Ishikawa (cell line): ENCODE measurements around the gene ITPRIPL2.

Experiments
- CEBPB ChIP-seq: IDR thresholded peaks from 2 replicates; pipeline ENCODE4 v1.6.1; 2012
- EP300 ChIP-seq: IDR thresholded peaks from 2 replicates; pipeline ENCODE4 v1.6.1; 2012; ENCODE audit warnings: borderline replicate concordance
- MAX ChIP-seq: IDR thresholded peaks from 2 replicates; pipeline ENCODE4 v1.6.1; 2012
- TAF1 ChIP-seq: IDR thresholded peaks from 2 replicates; pipeline ENCODE4 v1.6.1; 2012; ENCODE audit warnings: low read depth, mild to moderate bottlenecking
- YY1 ChIP-seq: IDR thresholded peaks from 2 replicates; pipeline ENCODE4 v1.6.1; 2012; ENCODE audit warnings: low read depth
- TF ChIP-seq, protein P1 (sequence below): IDR thresholded peaks from 2 replicates; pipeline ENCODE4 v1.6.1; 2012; ENCODE audit warnings: low read depth, mild to moderate bottlenecking

DNA sequence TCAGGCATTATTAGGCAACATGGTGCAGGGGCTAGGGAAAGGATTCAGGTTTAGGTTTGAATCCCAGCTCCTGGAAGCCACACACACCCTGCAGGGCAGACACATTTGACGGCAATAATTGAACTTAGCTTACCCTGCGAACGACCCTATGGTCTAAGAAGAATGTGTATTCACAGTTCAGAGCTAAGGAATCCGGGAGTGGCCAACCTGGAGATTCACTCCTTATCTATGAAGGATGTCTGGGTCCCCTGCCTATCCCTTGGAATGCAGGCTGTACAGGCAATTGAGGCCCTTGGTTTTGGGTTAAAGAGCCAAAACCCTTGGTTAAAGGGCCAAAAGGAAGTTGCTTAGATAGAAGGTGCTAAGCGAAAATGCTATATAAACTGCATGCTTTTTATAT is 51.3 kb downstream of the ITPRIPL2 start:
- TF ChIP-seq YY1 (no peak), EP300 (no peak), MAX (no peak), TAF1 (no peak), CEBPB (no peak)
- TF ChIP-seq, protein P1, sequence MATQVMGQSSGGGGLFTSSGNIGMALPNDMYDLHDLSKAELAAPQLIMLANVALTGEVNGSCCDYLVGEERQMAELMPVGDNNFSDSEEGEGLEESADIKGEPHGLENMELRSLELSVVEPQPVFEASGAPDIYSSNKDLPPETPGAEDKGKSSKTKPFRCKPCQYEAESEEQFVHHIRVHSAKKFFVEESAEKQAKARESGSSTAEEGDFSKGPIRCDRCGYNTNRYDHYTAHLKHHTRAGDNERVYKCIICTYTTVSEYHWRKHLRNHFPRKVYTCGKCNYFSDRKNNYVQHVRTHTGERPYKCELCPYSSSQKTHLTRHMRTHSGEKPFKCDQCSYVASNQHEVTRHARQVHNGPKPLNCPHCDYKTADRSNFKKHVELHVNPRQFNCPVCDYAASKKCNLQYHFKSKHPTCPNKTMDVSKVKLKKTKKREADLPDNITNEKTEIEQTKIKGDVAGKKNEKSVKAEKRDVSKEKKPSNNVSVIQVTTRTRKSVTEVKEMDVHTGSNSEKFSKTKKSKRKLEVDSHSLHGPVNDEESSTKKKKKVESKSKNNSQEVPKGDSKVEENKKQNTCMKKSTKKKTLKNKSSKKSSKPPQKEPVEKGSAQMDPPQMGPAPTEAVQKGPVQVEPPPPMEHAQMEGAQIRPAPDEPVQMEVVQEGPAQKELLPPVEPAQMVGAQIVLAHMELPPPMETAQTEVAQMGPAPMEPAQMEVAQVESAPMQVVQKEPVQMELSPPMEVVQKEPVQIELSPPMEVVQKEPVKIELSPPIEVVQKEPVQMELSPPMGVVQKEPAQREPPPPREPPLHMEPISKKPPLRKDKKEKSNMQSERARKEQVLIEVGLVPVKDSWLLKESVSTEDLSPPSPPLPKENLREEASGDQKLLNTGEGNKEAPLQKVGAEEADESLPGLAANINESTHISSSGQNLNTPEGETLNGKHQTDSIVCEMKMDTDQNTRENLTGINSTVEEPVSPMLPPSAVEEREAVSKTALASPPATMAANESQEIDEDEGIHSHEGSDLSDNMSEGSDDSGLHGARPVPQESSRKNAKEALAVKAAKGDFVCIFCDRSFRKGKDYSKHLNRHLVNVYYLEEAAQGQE, result no peak
